Prostate gland (tissue), 2 donors: ENCODE measurements around the gene CEP41.

ENCODE experiments used
- CTCF ChIP-seq, 4 experiments: fragments of 200-600 bp in 2 of 4; fragments of 450-650 bp in 2 of 4; sonication (generic) in 2 of 4; IDR thresholded peaks; 1 replicate in 3 of 4; 2 replicates in 1 of 4; pipeline ENCODE4 v1.5.1; 2016 to 2019; ENCODE audit warnings: antibody characterized with exemption in 4 of 4, mild to moderate bottlenecking in 2 of 4, moderate library complexity in 2 of 4
- POLR2A ChIP-seq: fragments of 450-650 bp; IDR thresholded peaks from one replicate; pipeline ENCODE4 v1.6.1; 2016; ENCODE audit warnings: antibody characterized with exemption, mild to moderate bottlenecking
- POLR2AphosphoS5 ChIP-seq: sonication (generic); formaldehyde crosslinking; IDR thresholded peaks from one replicate; pipeline ENCODE4 v1.6.1; 2017; ENCODE audit warnings: antibody characterized with exemption

GRCh38 chr7:130352194-130353074, 88.4 kb downstream of the CEP41 start:
- TF ChIP-seq CTCF (IDR thresholded peaks at IDR 0.05) (no peak), POLR2A (no peak), POLR2AphosphoS5 (no peak)
